GM19099 (cell line): ENCODE measurements around the gene TTYH3.
A peak's percentile ranks its signal among the peaks of the same experiment; 100 is the strongest.

ENCODE experiments used
- POLR2A ChIP-seq: IDR thresholded peaks from 3 replicates; pipeline ENCODE4 v1.6.1; 2011; ENCODE audit warnings: low read depth; ENCODE audit not compliant: insufficient read length; ENCODE audit errors: extremely low read depth

The TTYH3 gene

GRCh38 chr7:2631946-2632732 is at the start of gene TTYH3:
Gene TTYH3, plus strand, starts transcription at chr7:2631986. Its CDS starts 170 bp downstream, at chr7:2632156.
- peak; percentile 54 for TF ChIP-seq POLR2A

GRCh38 chr7:2582006-2582735 is 49.6 kb upstream of the TTYH3 start:
- TF ChIP-seq POLR2A: no peak

GRCh38 chr7:2583798-2584580 is 47.8 kb upstream of the TTYH3 start:
- TF ChIP-seq POLR2A: no peak

GRCh38 chr7:2585446-2585845 is 46.3 kb upstream of the TTYH3 start:
- TF ChIP-seq POLR2A: no peak

GRCh38 chr7:2586326-2587020 is 45.3 kb upstream of the TTYH3 start:
- TF ChIP-seq POLR2A: no peak

GRCh38 chr7:2587134-2587533 is 44.7 kb upstream of the TTYH3 start:
- TF ChIP-seq POLR2A: no peak

GRCh38 chr7:2587778-2588177 is 44.0 kb upstream of the TTYH3 start:
- TF ChIP-seq POLR2A: no peak

- no peak for TF ChIP-seq POLR2A
Observed at GRCh38 chr7:2589341-2589740, 42.4 kb upstream of the TTYH3 start.

GRCh38 chr7:2592375-2592865 is 39.4 kb upstream of the TTYH3 start:
- no peak for TF ChIP-seq POLR2A

- TF ChIP-seq POLR2A: no peak
Observed at GRCh38 chr7:2593036-2593727, 38.6 kb upstream of the TTYH3 start.

GRCh38 chr7:2594599-2594998 is 37.2 kb upstream of the TTYH3 start:
- no peak for TF ChIP-seq POLR2A

GRCh38 chr7:2595258-2595860 is 36.4 kb upstream of the TTYH3 start:
- TF ChIP-seq POLR2A: no peak

- TF ChIP-seq POLR2A: no peak
Observed at GRCh38 chr7:2596464-2597272, 35.1 kb upstream of the TTYH3 start.
